ENCODE results near the gene ENGASE.
A peak's percentile ranks its signal among the peaks of the same experiment; 100 is the strongest.

ENGASE gene

GRCh38 chr17:79080761-79081290, 6.2 kb downstream of the ENGASE start:
- no peak for DNase-seq (ENCODE audit: low read depth in 2 of 2)

DNA sequence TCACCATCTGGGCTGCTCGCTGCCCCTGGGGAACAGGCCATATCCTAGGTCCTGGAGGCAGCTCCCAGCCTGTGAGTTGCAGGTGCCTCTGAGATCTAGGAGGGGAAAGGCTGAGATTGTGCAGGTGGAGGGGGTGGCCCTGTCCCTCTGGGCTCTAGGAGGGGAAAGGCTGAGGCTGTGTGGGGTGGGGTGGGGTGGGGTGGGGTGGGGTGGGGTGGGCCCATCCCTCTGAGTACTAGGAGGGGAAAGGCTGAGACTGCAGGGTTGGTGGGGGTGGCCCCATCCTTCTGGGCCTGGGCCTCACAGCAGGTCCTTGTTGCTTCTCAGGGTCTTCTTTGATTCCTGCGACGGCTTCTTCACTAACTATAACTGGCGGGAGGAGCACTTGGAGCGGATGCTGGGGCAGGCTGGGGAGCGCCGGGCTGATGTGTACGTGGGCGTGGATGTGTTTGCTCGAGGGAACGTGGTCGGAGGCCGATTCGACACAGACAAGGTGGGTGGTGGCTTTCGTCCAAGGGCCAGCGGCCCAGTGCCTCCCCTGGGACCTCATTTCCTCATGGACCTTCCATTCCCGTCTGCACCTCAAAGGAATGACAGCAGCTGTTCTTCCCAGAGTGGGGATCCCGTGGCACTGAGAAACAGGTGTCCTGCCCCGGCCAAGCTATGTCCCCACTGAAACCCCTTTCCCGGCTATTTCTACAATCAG, 7.1 kb downstream of the ENGASE start:
- no peak for DNase-seq (ENCODE audit: low read depth in 2 of 2)

GRCh38 chr17:79082311-79083190, 7.9 kb downstream of the ENGASE start:
- peak; percentile 15 to 26 for DNase-seq (ENCODE audit: low read depth in 2 of 2)

- no peak for DNase-seq (ENCODE audit: low read depth in 2 of 2)
Measured at GRCh38 chr17:79083191-79083971, 8.8 kb downstream of the ENGASE start.

DNA sequence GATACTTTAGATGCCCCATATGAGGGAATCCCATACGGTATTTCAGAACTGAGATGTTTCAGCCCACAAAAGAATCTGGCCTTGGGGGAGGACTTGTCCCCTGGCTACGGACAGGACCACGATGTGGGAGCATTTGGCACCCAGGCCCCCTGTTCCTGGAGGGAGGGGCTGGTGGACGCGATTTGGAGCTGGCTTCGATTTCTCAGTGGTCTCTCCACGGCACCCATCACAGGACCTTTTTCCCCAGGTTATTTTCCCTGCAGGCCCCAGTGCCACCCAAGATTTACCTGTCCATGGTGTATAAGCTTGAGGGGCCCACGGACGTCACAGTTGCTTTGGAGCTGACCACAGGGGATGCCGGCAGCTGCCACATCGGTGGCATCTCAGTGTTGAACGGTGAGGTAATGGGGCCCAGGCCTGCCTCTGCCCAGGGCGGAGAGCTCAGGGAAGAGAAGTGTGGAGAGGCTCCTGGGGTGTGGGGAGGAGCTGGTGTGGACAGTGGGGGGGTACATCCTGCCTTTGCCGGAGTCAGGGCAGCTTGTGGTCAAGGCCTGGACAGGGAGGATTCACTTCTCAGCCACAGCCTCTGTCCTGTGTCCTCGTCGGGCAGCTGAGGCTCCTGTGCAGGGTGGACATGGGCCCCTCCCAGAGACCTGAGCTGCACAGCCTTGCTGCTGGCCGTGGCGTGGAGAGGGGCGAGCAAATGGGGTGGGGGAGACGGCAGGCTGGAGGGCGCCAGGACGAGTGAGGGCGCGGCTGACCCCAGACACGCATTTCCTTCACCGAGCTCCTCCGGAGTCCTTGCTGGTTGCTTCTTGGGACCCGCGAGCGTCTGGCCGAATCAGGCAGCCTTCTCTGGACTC, 9.9 kb downstream of the ENGASE start:
- no peak for DNase-seq (ENCODE audit: low read depth in 2 of 2)

DNA sequence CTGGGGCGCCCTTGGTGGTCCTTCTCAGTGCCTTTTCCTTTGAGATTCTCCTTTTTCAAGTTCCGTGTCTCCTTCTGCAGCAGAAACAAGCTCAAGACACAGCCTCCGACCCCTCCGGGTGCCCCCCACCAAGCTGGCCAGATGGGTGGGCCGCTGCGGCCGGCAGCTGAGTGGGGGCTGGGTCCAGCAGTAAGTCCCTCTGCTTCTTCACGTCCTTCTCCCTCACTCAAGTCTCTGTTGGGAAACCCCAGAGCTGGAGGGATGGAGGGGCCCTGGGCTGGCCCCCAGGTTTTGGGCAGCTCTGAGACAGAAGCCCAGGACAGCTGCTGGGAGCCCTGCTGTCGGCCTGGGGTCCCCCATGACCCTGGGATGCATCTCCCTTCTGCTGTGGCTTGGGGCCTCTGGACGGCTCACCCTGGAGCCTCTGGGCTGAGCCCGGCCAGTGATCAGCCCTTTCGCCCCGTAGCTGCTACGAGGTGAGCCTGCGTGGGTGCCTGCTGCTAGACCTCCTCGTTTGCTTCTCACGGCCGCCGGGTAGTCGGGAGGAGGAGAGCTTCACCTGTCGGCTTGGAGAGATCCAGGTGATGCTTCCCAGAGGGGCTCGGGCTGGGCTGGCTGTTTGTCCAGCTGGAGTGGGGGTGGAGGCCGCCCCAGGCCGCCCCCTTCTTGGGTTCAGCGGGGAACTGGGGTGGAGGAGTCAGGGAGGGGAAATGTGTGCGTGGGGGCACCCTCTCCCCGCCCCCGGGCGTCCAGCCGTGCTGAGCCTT, 10.7 kb downstream of the ENGASE start:
- no peak for DNase-seq (ENCODE audit: low read depth in 2 of 2)

- no peak for DNase-seq (ENCODE audit: low read depth in 2 of 2)
Measured at GRCh38 chr17:79085921-79086551, 11.4 kb downstream of the ENGASE start.

DNA sequence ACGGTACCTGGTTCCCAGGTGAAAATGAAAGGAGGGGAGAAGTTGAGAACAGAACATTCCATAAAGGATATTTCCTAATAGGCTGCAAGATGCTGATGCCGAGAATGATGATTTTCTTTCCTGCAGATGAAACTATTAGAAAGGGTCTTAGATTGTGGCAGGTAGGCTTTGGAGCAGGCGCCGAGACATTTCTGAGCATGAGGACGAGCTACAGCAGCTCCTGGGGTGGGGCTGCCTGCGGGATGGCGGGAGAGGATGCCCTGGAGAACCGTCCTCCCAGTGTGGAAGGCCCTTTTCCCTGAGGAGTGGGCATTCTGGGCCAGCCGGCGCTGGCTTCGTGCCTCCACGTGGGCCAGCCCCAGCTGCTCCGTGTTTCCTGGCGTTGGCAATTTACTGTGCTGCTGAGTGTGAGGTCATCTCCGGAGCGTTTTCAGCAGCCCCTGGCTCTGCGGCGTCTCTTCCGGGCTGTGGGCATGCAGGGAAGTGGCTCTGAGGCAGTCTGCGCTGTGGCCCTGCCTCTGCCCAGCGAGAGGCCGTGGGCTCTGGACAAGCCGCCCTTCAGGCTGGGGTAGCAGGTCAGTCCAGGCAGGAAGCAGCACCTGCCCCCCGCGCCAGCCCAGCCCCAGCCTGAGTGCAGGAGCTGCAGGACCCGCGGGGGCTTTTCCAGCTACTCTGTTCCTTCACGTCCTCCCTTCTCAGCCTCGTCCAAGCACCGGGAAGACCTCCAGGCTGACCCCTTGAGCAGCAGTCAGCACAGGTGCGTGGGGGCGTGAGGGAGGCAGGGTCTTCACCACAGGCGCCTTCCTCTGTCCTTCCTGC, 12.2 kb downstream of the ENGASE start:
- no peak for DNase-seq (ENCODE audit: low read depth in 2 of 2)

DNA sequence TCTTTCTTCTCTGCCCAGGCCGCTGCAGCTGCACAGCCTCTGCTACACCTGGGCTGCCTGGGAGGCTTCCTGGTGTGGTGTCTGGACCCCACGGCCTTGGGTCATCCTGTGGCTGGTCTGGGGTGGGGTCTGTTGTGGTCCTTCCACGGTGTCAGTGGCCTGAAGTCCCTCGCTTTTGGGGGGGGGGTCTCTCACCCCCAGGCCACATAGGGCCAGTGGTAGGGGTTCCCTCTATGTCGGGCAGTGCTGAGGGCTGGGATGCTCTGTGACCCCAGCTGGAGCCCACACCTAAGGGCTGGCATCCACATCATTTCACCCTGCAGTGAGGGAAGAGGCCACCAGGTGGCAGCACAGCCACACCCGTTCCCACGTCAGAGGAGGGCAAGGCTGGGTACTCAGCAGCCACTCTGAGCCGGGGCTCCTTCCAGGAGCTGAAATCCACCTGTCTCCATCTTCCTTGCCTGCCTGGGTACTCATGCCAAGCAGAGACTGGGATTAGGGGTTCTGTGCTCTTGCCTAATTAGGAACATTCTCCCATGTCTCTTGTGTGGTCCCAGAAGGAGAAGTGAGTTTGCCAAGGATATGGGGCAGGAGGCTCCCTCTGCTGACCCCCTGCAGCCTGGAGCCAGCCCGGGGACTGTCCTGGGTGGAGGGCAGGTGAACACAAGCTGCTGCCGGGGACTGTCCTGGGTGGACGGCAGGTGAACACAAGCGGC, 13.0 kb downstream of the ENGASE start:
- DNase-seq (ENCODE audit: low read depth in 2 of 2): peak; percentile 34 to 46

GRCh38 chr17:79088247-79088996, 13.8 kb downstream of the ENGASE start:
- DNase-seq (ENCODE audit: low read depth in 2 of 2): no peak

DNA sequence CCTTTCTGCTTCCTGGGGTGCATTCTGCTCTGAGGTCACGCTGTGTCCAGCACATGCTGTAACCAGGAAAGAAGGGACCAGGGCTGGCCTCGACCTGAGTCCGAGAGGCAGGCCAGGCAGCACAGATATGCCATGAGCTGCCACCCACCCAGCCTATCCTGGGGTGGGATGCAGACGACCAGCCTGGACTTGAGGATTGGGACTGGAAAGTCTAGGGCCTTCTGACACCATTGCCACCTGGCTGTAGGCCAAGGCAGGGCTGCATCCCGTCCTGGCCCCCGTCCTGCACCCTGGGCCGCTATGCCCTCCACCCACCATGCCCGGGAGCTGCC, 14.3 kb downstream of the ENGASE start:
- DNase-seq (ENCODE audit: low read depth in 2 of 2): no peak

- no peak for DNase-seq (ENCODE audit: low read depth in 2 of 2)
Measured at GRCh38 chr17:79089720-79090442, 15.3 kb downstream of the ENGASE start.

- DNase-seq (ENCODE audit: low read depth in 2 of 2): no peak
Measured at GRCh38 chr17:79090443-79091225, 16.0 kb downstream of the ENGASE start.

DNA sequence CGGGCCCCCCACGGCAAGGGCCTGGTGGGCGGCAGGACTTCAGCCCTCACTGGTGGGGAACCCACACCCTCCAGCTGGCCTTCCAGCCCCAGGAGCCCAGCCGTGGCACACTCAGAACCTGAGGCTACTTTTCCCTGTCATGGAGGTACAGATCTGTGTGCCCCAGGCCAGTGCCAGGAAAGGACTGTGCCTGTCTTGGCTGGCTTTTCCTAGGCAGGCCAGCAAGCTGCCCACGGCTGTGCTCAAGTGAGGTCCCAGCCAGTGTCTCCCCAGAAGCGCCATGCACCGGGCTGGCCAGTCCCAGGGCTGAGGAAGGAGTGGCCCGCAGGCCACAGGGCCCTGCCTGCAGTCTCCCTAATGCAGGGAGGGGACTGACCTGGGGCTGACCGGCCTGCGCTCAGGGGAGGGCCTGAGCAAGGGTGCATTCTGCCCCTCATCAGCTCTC, 16.6 kb downstream of the ENGASE start:
- DNase-seq (ENCODE audit: low read depth in 2 of 2): no peak

- DNase-seq (ENCODE audit: low read depth in 2 of 2): no peak
Measured at GRCh38 chr17:79092567-79092966, 17.9 kb downstream of the ENGASE start.

- no peak for DNase-seq (ENCODE audit: low read depth in 2 of 2)
Measured at GRCh38 chr17:79093270-79093669, 18.6 kb downstream of the ENGASE start.

Data from stimulated activated CD4-positive, alpha-beta T cell treated with anti-CD3 and anti-CD28 coated beads, Interleukin-15, amount 100 ng/mL, for 48 hours (primary cell).